ENCODE results near the gene ZNF283. TPM values are rescaled to one million over a fixed set of nuclear protein-coding genes. Genes with fewer than 3 reads are reported as not detected.

Gene ZNF283
- total and polyA plus RNA-seq, 9 of the 15 experiments (the other 6 are each of a cell fraction or from before 2014, with no cell fraction given), result 6.0 to 19.5 (median 9.8) TPM

GRCh38 chr19:43782689-43783231, 44.4 kb upstream of the ZNF283 start:
- Histone ChIP-seq H3K4me2 (ENCODE audit: insufficient read depth, low read length) (peak overlapping the region; percentile 72), H3K4me3 (no peak overlapping the region), H3K27ac (ENCODE audit: extremely low read depth, low read depth, low read length) (peak overlapping the region; percentile 71), H4K20me1 (replicated peaks; ENCODE audit: control insufficient read depth, insufficient read depth, low read length) (no peaks in the 10 kb centered on the region), H3K79me2 (ENCODE audit: control insufficient read depth, insufficient read depth, low read length) (peaks cover 43% of the 10 kb centered on the region), H3K27me3 (ENCODE audit: control insufficient read depth in 2 of 2, insufficient read depth in 2 of 2, low read length in 2 of 2) (no peaks in the 10 kb centered on the region), H3K36me3 (ENCODE audit: control insufficient read depth, insufficient read depth, low read length) (no peaks in the 10 kb centered on the region), H3K4me1 (replicated peaks in 1 of 2; ENCODE audit: control insufficient read depth in 2 of 2, insufficient read depth in 2 of 2, low read length in 2 of 2) (peaks cover 62 to 74% of the 10 kb centered on the region in 2 experiments), H3K9me3 (replicated peaks; ENCODE audit: control insufficient read depth, insufficient read depth, low read depth, low read length) (no peaks in the 10 kb centered on the region), H3K9me1 (ENCODE audit: control insufficient read depth, insufficient read depth, low read length) (no peaks in the 10 kb centered on the region), H2AFZ (ENCODE audit: low read depth, low read length) (peak overlapping the region; percentile 85), H3K9ac (ENCODE audit: insufficient read depth in 1 of 2, low read depth in 2 of 2, low read length in 2 of 2) (peak overlapping the region; percentile 48 to 81)
- in situ Hi-C loops (cut with MboI), result loop anchor here (5.0 kb wide), 1 partner anchor 35 kb away; no protein-coding TSS in a partner anchor
- no TSS peak for BruUV-seq (replicated peaks)
- 48% methylated on average over 23 of the region's 24 CpGs for WGBS (ENCODE audit: insufficient coverage, low coverage, missing lambda C conversion rate)
- ChIA-PET CTCF (ENCODE audit: low intra/inter-chr PET ratio) (no interaction called here), POLR2A (no interaction called here)
- peak; percentile 19 for FAIRE-seq
- peak; percentile 2; the same call in 1 of the 3 replicates for ATAC-seq
- intact Hi-C loops (cut with micrococcal nuclease), result no loop called here
- peak in 3 of 4 experiments; percentile 56 to 59 (median 56) for DNase-seq (ENCODE audit: extremely low read depth in 1 of 4, low spot score in 3 of 4)
- TF ChIP-seq RUNX1 (IDR thresholded peaks at IDR 0.05; ENCODE audit: low read depth), result no peak
- 0 out of 2 replicates have a peak, but pooled peaks have one; percentile 31 for TF ChIP-seq KLF1 (tag; IDR thresholded peaks at IDR 0.05)
- TF ChIP-seq THAP12 (CRISPR knock-in tag; IDR thresholded peaks at IDR 0.05), result 0 out of 2 replicates have a peak, but pooled peaks have one; percentile 4
- TF ChIP-seq ZBTB33 (CRISPR knock-in tag; IDR thresholded peaks at IDR 0.05), result peak; percentile 57; the same call in 1 of the 2 replicates
- no peak for TF ChIP-seq HINFP (tag; conservative IDR thresholded peaks at IDR 0.05; ENCODE audit: low read depth)
- TF ChIP-seq MEF2D (tag; conservative IDR thresholded peaks at IDR 0.05; ENCODE audit: low read depth), result no peak
- TF ChIP-seq TCF7L2 (IDR thresholded peaks at IDR 0.05; ENCODE audit: low read depth, low read length), result no peak
- no peak for TF ChIP-seq RNF2 (IDR thresholded peaks at IDR 0.05)
- peak; percentile 23 to 42; a peak in 1 of 4 replicates for TF ChIP-seq MNT (conservative IDR thresholded peaks at IDR 0.05)
- peak; percentile 24; the same call in 1 of the 2 replicates for TF ChIP-seq ZBTB7A (IDR thresholded peaks at IDR 0.05; ENCODE audit: borderline replicate concordance, control insufficient read depth, low read depth, low read length)
- TF ChIP-seq CHAMP1 (IDR thresholded peaks at IDR 0.05), result no peak

Data from K562 (cell line).